ENCODE measurements around the gene TTC34.

Gene TTC34

DNA sequence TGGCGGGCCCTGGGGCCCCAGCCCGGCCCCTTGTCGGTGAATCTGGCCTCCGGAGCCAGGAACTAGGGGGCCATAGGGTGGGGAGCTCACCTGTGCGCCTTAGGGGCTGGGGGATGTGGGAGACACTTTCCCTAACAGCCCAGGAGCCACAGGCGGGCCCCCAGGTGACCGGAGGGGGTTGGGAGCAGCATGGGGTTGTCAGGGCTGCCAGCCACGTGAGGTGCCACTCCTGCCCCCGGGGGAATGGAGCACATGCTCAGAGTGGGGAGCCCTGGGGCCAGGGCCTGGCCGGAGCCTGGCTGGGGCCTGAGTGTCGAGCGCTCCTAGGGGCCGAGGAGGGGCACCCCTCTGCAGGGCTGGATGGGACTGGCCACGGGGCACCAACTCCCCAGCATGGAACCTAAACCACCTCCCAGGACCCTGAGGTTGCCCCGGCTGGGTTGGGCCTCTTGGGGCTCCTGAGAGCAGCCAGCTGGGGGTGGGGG lies 195.1 kb downstream of the TTC34 start:
- TF ChIP-seq, protein P1, sequence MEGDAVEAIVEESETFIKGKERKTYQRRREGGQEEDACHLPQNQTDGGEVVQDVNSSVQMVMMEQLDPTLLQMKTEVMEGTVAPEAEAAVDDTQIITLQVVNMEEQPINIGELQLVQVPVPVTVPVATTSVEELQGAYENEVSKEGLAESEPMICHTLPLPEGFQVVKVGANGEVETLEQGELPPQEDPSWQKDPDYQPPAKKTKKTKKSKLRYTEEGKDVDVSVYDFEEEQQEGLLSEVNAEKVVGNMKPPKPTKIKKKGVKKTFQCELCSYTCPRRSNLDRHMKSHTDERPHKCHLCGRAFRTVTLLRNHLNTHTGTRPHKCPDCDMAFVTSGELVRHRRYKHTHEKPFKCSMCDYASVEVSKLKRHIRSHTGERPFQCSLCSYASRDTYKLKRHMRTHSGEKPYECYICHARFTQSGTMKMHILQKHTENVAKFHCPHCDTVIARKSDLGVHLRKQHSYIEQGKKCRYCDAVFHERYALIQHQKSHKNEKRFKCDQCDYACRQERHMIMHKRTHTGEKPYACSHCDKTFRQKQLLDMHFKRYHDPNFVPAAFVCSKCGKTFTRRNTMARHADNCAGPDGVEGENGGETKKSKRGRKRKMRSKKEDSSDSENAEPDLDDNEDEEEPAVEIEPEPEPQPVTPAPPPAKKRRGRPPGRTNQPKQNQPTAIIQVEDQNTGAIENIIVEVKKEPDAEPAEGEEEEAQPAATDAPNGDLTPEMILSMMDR (IDR thresholded peaks at IDR 0.05), result no peak
- TF ChIP-seq ZFX (IDR thresholded peaks at IDR 0.05; ENCODE audit: borderline replicate concordance), result no peak
- H3K27ac ChIP-seq, result no peak overlapping the region

- TF ChIP-seq, protein P1 (IDR thresholded peaks at IDR 0.05), result no peak
- TF ChIP-seq ZFX (IDR thresholded peaks at IDR 0.05; ENCODE audit: borderline replicate concordance), result no peak
- no peak overlapping the region for H3K27ac ChIP-seq
These were observed 195.7 kb downstream of the TTC34 start for GRCh38 chr1:2605509-2606395.

DNA sequence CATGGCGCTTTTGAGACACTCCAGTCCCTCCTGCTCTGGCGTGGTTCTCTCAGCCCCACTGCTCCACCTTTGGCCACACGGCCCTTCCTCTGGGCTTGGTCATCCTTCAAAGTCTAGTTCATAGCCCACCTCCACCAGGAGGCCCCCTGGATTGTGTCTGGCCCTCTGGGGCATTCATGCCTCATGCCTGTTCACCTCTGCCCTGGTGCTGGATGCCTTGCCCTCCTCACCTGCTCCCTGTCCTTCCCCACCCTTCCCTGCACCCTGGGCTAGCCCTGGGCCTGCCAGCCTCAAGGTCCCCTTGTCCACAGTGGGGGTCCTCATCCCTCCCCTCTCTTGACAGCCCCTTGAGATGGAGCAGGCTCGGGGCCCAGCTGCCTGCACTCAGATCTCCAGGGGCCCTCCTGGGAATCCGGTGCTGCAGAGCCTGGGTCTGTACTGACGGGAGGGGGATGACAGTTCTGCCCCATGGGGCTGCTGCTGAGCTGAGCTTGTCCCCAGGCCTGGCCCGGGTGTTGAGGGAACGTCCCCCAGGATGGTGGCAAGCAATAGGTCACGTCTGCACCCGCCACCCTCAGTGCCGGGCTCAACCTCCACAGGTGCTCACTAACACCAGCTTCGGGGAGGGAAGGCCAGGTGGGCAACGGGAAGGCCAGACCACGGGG lies 196.5 kb downstream of the TTC34 start:
- no peak overlapping the region for H3K27ac ChIP-seq

GRCh38 chr1:2604156-2604843 lies 197.2 kb downstream of the TTC34 start:
- no peak overlapping the region for H3K27ac ChIP-seq
- TF ChIP-seq ZFX (IDR thresholded peaks at IDR 0.05; ENCODE audit: borderline replicate concordance), result no peak
- TF ChIP-seq, protein P1 (IDR thresholded peaks at IDR 0.05), result no peak

More for the DNA sequence above, 196.5 kb downstream of the TTC34 start:
- TF ChIP-seq, protein P1 (IDR thresholded peaks at IDR 0.05), result no peak
- TF ChIP-seq ZFX (IDR thresholded peaks at IDR 0.05; ENCODE audit: borderline replicate concordance), result no peak

GRCh38 chr1:2603521-2604155 lies 197.9 kb downstream of the TTC34 start:
- no peak overlapping the region for H3K27ac ChIP-seq
- TF ChIP-seq, protein P1 (IDR thresholded peaks at IDR 0.05), result no peak
- TF ChIP-seq ZFX (IDR thresholded peaks at IDR 0.05; ENCODE audit: borderline replicate concordance), result no peak

DNA sequence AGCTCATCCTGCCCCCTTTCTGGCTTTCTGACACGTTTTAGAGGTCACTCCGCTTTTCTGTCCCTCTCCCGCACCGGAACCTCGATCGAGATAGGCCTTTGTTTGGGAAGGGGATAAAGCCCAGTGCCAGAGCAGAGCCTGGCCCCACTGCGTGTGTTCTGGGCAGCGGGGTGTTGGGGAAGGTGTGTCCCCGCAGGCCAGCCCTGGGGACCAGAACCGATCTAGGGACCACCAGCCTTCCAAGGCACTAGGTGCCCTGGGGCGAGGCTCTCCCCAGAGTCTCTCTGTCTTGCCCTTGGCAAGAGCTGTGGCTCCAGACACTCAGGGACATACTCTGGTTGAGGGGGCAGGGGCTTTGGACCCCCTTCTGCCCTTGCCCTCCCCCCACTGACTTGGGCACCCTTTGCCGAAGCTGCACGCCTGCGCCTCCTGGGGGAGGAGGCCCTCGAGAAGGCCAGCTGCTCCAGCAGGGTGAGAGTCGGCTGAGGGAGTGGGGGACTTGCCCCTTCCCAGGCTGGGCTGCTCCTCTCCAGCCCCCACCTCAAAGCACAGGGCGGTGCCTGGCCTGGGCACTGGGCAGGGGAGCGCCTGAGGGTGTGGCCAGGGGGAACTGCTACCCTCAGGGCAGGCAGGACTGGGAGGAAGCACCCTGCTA lies 198.5 kb downstream of the TTC34 start:
- H3K27ac ChIP-seq, result no peak overlapping the region
- TF ChIP-seq ZFX (IDR thresholded peaks at IDR 0.05; ENCODE audit: borderline replicate concordance), result no peak
- TF ChIP-seq, protein P1 (IDR thresholded peaks at IDR 0.05), result no peak
